Muscle of leg (tissue), 16 donors: ENCODE data around the gene TSLP. TPM values are rescaled to one million over a fixed set of nuclear protein-coding genes. Genes with fewer than 3 reads are reported as not detected.

ENCODE experiments used
- DNase-seq: peaks from one replicate; pipeline ENCODE4 v3.0.0; 2013
- H3K27ac ChIP-seq: one replicate; pipeline ENCODE4 v1.5.1; 2013; ENCODE audit warnings: mild to moderate bottlenecking, low read length, control low read depth
- H3K27me3 ChIP-seq: one replicate; pipeline ENCODE4 v1.6.1; 2013; ENCODE audit warnings: low read length; ENCODE audit not compliant: control insufficient read depth, insufficient read depth
- H3K36me3 ChIP-seq: one replicate; pipeline ENCODE4 v1.6.1; 2013; ENCODE audit warnings: low read length; ENCODE audit not compliant: control insufficient read depth, insufficient read depth
- H3K4me1 ChIP-seq: one replicate; pipeline ENCODE4 v1.6.1; 2013; ENCODE audit warnings: low read length; ENCODE audit not compliant: control insufficient read depth, insufficient read depth
- H3K4me3 ChIP-seq: one replicate; pipeline ENCODE4 v1.5.1; 2013; ENCODE audit warnings: low read length, control low read depth
- H3K9me3 ChIP-seq: replicated peaks from 2 replicates; pipeline ENCODE4 v1.6.1; 2013; ENCODE audit warnings: low read depth, low read length; ENCODE audit not compliant: control insufficient read depth
- WGBS: methylation state at CpG from one replicate; pipeline ENCODE4 v1.1.5; 2013; ENCODE audit warnings: missing lambda C conversion rate; ENCODE audit not compliant: insufficient coverage; 5-methylcytosine and 5-hydroxymethylcytosine counted together
- long read RNA-seq, 11 donors: transcript quantifications; one replicate each; lab custom pipeline, GENCODE V29; 2026
- polyA plus RNA-seq, 8 donors: library from polyadenylated mRNA; unstranded; fragments of 120-200 nt; gene quantifications; one replicate each; pipeline versions ENCODE4 v1.2.1 to v1.2.3, GENCODE V29; 2013; ENCODE audit warnings: inconsistent platforms in 1 of 8, low replicate concordance in 1 of 8; ENCODE audit not compliant: insufficient read length in 8 of 8, insufficient read depth in 1 of 8
- total RNA-seq: library from RNA; stranded (reverse); fragments of 120-200 nt; gene quantifications from one replicate; pipeline ENCODE4 v1.2.4, GENCODE V29; 2013

TSLP gene
- total RNA-seq = 0.09 TPM
- under 1 TPM; 0.23 to 0.37 (median 0.28) TPM for polyA plus RNA-seq
- long read RNA-seq, donor 1 = 0 reads
- long read RNA-seq, donor 2 = 0 reads
- long read RNA-seq, donor 3, partial matches to known transcripts = 0 of 1 reads
- long read RNA-seq, donor 3, other reads (novel, unspliced or antisense) = 0 of 1 reads
- long read RNA-seq, donor 4 = 0 reads
- long read RNA-seq, donor 5 = 0 reads
- long read RNA-seq, donor 6, partial matches to known transcripts = 0 of 1 reads
- long read RNA-seq, donor 6, other reads (novel, unspliced or antisense) = 0 of 1 reads
- long read RNA-seq, donor 7, partial matches to known transcripts = 0 of 2 reads
- long read RNA-seq, donor 7, other reads (novel, unspliced or antisense) = 0 of 2 reads
- long read RNA-seq, donor 8 = 0 reads
- long read RNA-seq, donor 9 = 0 reads
- long read RNA-seq, donor 10 = 0 reads
- long read RNA-seq, donor 11 = 0 reads

- no peaks in the 10 kb centered on the region for H3K36me3 ChIP-seq
- no peaks in the 10 kb centered on the region for H3K9me3 ChIP-seq
- WGBS = 43% methylated on average over 2 of the region's 4 CpGs
- DNase-seq = no peak
- H3K27ac ChIP-seq = no peak within 1 kb of the TSS
- peak within 1 kb of the TSS; percentile 23 for H3K4me3 ChIP-seq
- H3K4me1 ChIP-seq = peaks cover 16% of the 10 kb centered on the region
- peaks cover 36% of the 10 kb centered on the region for H3K27me3 ChIP-seq
These were observed at the start of gene TSLP for GRCh38 chr5:111071413-111071812. Gene TSLP, plus strand, starts transcription at chr5:111071713. Its CDS starts 178 bp downstream, at chr5:111071891.

GRCh38 chr5:111022301-111022700 lies 49.2 kb upstream of the TSLP start:
- no peak for DNase-seq
- H3K9me3 ChIP-seq = no peaks in the 10 kb centered on the region
- no peaks in the 10 kb centered on the region for H3K27me3 ChIP-seq
- no peaks in the 10 kb centered on the region for H3K36me3 ChIP-seq
- H3K27ac ChIP-seq = no peak overlapping the region
- no peaks in the 10 kb centered on the region for H3K4me1 ChIP-seq
- no CpG with 5 or more reads among the region's 5 CpGs for WGBS
- H3K4me3 ChIP-seq = no peak overlapping the region

GRCh38 chr5:111028865-111029264 lies 42.6 kb upstream of the TSLP start:
- no peak overlapping the region for H3K27ac ChIP-seq
- no CpG with 5 or more reads among the region's 2 CpGs for WGBS

GRCh38 chr5:111043712-111044506 lies 27.6 kb upstream of the TSLP start:
- no peaks in the 10 kb centered on the region for H3K9me3 ChIP-seq
- H3K4me3 ChIP-seq = no peak overlapping the region
- H3K27me3 ChIP-seq = no peaks in the 10 kb centered on the region
- no peaks in the 10 kb centered on the region for H3K36me3 ChIP-seq
- no peak overlapping the region for H3K27ac ChIP-seq
- no peaks in the 10 kb centered on the region for H3K4me1 ChIP-seq
- WGBS = 17% methylated on average over 1 of the region's 5 CpGs
- DNase-seq = no peak

More at GRCh38 chr5:111028865-111029264, 42.6 kb upstream of the TSLP start:
- Histone ChIP-seq H3K4me3 (no peak overlapping the region), H3K36me3 (no peaks in the 10 kb centered on the region), H3K4me1 (no peaks in the 10 kb centered on the region), H3K9me3 (no peaks in the 10 kb centered on the region), H3K27me3 (no peaks in the 10 kb centered on the region)
- DNase-seq = no peak

- Histone ChIP-seq H3K9me3 (no peaks in the 10 kb centered on the region), H3K36me3 (no peaks in the 10 kb centered on the region), H3K4me1 (no peaks in the 10 kb centered on the region), H3K27ac (no peak overlapping the region), H3K4me3 (no peak overlapping the region), H3K27me3 (no peaks in the 10 kb centered on the region)
- DNase-seq = no peak
These were observed 13.4 kb upstream of the TSLP start for GRCh38 chr5:111058064-111058463.

GRCh38 chr5:111060169-111060568 lies 11.3 kb upstream of the TSLP start:
- no peak for DNase-seq
- H3K27ac ChIP-seq = no peak overlapping the region
- H3K4me3 ChIP-seq = no peak overlapping the region
- no peaks in the 10 kb centered on the region for H3K9me3 ChIP-seq
- H3K4me1 ChIP-seq = no peaks in the 10 kb centered on the region
- H3K27me3 ChIP-seq = no peaks in the 10 kb centered on the region
- H3K36me3 ChIP-seq = no peaks in the 10 kb centered on the region
- WGBS = no CpG with 5 or more reads among the region's 2 CpGs

GRCh38 chr5:111061618-111062017 lies 9.9 kb upstream of the TSLP start:
- no peaks in the 10 kb centered on the region for H3K27me3 ChIP-seq
- no peaks in the 10 kb centered on the region for H3K36me3 ChIP-seq
- H3K4me3 ChIP-seq = no peak overlapping the region
- no peak overlapping the region for H3K27ac ChIP-seq
- no peak for DNase-seq
- H3K9me3 ChIP-seq = no peaks in the 10 kb centered on the region
- H3K4me1 ChIP-seq = no peaks in the 10 kb centered on the region

- WGBS = 33% methylated on average over 1 of the region's 3 CpGs
- Histone ChIP-seq H3K4me3 (no peak overlapping the region), H3K4me1 (no peaks in the 10 kb centered on the region), H3K27me3 (no peaks in the 10 kb centered on the region), H3K36me3 (no peaks in the 10 kb centered on the region), H3K9me3 (no peaks in the 10 kb centered on the region), H3K27ac (no peak overlapping the region)
- peak; percentile 9 for DNase-seq
These were observed 7.7 kb upstream of the TSLP start for GRCh38 chr5:111063709-111064322.

GRCh38 chr5:111066261-111066938 lies 5.1 kb upstream of the TSLP start:
- Histone ChIP-seq H3K9me3 (no peaks in the 10 kb centered on the region), H3K27me3 (peaks cover 18% of the 10 kb centered on the region), H3K4me3 (no peak overlapping the region), H3K27ac (no peak overlapping the region), H3K4me1 (peaks cover 10% of the 10 kb centered on the region), H3K36me3 (no peaks in the 10 kb centered on the region)
- DNase-seq = no peak
- 67% methylated on average over 2 of the region's 2 CpGs for WGBS
